ACC112 (cell line): ENCODE data around the gene P2RX3.
"Not testable (repeated sequence)": the region's sequence is repeated elsewhere in the genome, so short reads cannot be mapped to it uniquely, and the experiment has no call there.

Source experiments
- H2AFZ ChIP-seq: fragments of 200-600 bp; sonication (generic); one replicate; pipeline ENCODE4 v1.6.0; 2017; ENCODE audit warnings: antibody characterized with exemption, low read length; ENCODE audit not compliant: unreplicated experiment
- H3K27ac ChIP-seq: fragments of 200-600 bp; sonication (generic); 2 replicates; pipeline ENCODE4 v1.5.1; 2014; ENCODE audit warnings: low read depth, mild to moderate bottlenecking, antibody characterized with exemption, low read length, moderate library complexity
- H3K27me3 ChIP-seq: fragments of 200-600 bp; sonication (generic); 2 replicates; pipeline ENCODE4 v1.6.1; 2014; ENCODE audit warnings: mild to moderate bottlenecking, antibody characterized with exemption, low read length, moderate library complexity, mixed read lengths; ENCODE audit not compliant: insufficient read depth
- H3K36me3 ChIP-seq: fragments of 200-600 bp; sonication (generic); 2 replicates; pipeline ENCODE4 v1.6.1; 2016; ENCODE audit warnings: mild to moderate bottlenecking, antibody characterized with exemption, low read length, moderate library complexity, mixed read lengths; ENCODE audit not compliant: insufficient read depth
- H3K4me1 ChIP-seq: fragments of 200-600 bp; sonication (generic); one replicate; pipeline ENCODE4 v1.6.1; 2016; ENCODE audit warnings: low read length, mixed read lengths; ENCODE audit not compliant: insufficient read depth, unreplicated experiment, control insufficient read depth
- H3K4me3 ChIP-seq: fragments of 200-600 bp; sonication (generic); 2 replicates; pipeline ENCODE4 v1.5.1; 2014; ENCODE audit warnings: mild to moderate bottlenecking, low read depth, low read length
- H3K79me2 ChIP-seq: fragments of 200-600 bp; sonication (generic); one replicate; pipeline ENCODE4 v1.6.0; 2016; ENCODE audit warnings: low read length; ENCODE audit not compliant: control insufficient read depth, unreplicated experiment, insufficient read depth

The P2RX3 gene

GRCh38 chr11:57353852-57354251 is 15.7 kb downstream of the P2RX3 start:
- no peak overlapping the region for H3K27ac ChIP-seq
- H2AFZ ChIP-seq, result no peak overlapping the region
- H3K4me3 ChIP-seq, result no peak overlapping the region
- H3K27me3 ChIP-seq, result peaks cover 7% of the 10 kb centered on the region; the same call in 1 of the 2 replicates
- no peaks in the 10 kb centered on the region for H3K79me2 ChIP-seq
- peaks cover 6% of the 10 kb centered on the region; the same call in 1 of the 2 replicates for H3K36me3 ChIP-seq
- H3K4me1 ChIP-seq, result peaks cover 5% of the 10 kb centered on the region

GRCh38 chr11:57354699-57355098 is 16.5 kb downstream of the P2RX3 start:
- Histone ChIP-seq H3K4me3 (no peak overlapping the region), H3K27me3 (peaks cover 7% of the 10 kb centered on the region; the same call in 1 of the 2 replicates), H2AFZ (no peak overlapping the region), H3K27ac (no peak overlapping the region), H3K4me1 (peaks cover under 1% of the 10 kb centered on the region), H3K79me2 (no peaks in the 10 kb centered on the region), H3K36me3 (peaks cover 6% of the 10 kb centered on the region; the same call in 1 of the 2 replicates)

GRCh38 chr11:57356268-57356667 is 18.1 kb downstream of the P2RX3 start:
- Histone ChIP-seq H2AFZ (no peak overlapping the region), H3K36me3 (peaks cover 4% of the 10 kb centered on the region; the same call in 1 of the 2 replicates), H3K79me2 (no peaks in the 10 kb centered on the region)

GRCh38 chr11:57357310-57357709 is 19.2 kb downstream of the P2RX3 start:
- Histone ChIP-seq H3K36me3 (no peaks in the 10 kb centered on the region), H3K27ac (no peak overlapping the region), H3K79me2 (no peaks in the 10 kb centered on the region), H3K4me3 (no peak overlapping the region), H2AFZ (no peak overlapping the region), H3K4me1 (no peaks in the 10 kb centered on the region), H3K27me3 (peaks cover 12% of the 10 kb centered on the region)

More at GRCh38 chr11:57356268-57356667, 18.1 kb downstream of the P2RX3 start:
- Histone ChIP-seq H3K27ac (no peak overlapping the region), H3K27me3 (peaks cover 7% of the 10 kb centered on the region; the same call in 1 of the 2 replicates), H3K4me3 (no peak overlapping the region), H3K4me1 (no peaks in the 10 kb centered on the region)

- Histone ChIP-seq H3K27me3 (peaks cover 12% of the 10 kb centered on the region), H3K4me1 (no peaks in the 10 kb centered on the region), H3K27ac (no peak overlapping the region), H3K4me3 (no peak overlapping the region), H3K79me2 (no peaks in the 10 kb centered on the region), H3K36me3 (no peaks in the 10 kb centered on the region), H2AFZ (no peak overlapping the region)
These were observed 19.7 kb downstream of the P2RX3 start for GRCh38 chr11:57357856-57358255.

GRCh38 chr11:57358543-57358961 is 20.4 kb downstream of the P2RX3 start:
- Histone ChIP-seq H3K4me3 (no peak overlapping the region), H3K36me3 (no peaks in the 10 kb centered on the region), H3K79me2 (no peaks in the 10 kb centered on the region), H3K27me3 (peaks cover 19% of the 10 kb centered on the region), H3K27ac (no peak overlapping the region), H3K4me1 (no peaks in the 10 kb centered on the region), H2AFZ (no peak overlapping the region)

- no peak overlapping the region for H3K4me3 ChIP-seq
- no peaks in the 10 kb centered on the region for H3K36me3 ChIP-seq
- no peaks in the 10 kb centered on the region for H3K79me2 ChIP-seq
- H3K4me1 ChIP-seq, result no peaks in the 10 kb centered on the region
- H3K27me3 ChIP-seq, result peaks cover 24% of the 10 kb centered on the region
- H3K27ac ChIP-seq, result no peak overlapping the region
- no peak overlapping the region for H2AFZ ChIP-seq
These were observed 20.8 kb downstream of the P2RX3 start for GRCh38 chr11:57358991-57359390.

- Histone ChIP-seq H3K27ac (no peak overlapping the region), H3K79me2 (no peaks in the 10 kb centered on the region), H3K36me3 (no peaks in the 10 kb centered on the region), H3K27me3 (peaks cover 28% of the 10 kb centered on the region), H2AFZ (no peak overlapping the region), H3K4me1 (no peaks in the 10 kb centered on the region), H3K4me3 (no peak overlapping the region)
These were observed 21.2 kb downstream of the P2RX3 start for GRCh38 chr11:57359396-57359795.

- Histone ChIP-seq H3K27ac (no peak overlapping the region), H3K27me3 (peaks cover 35% of the 10 kb centered on the region), H3K36me3 (no peaks in the 10 kb centered on the region), H2AFZ (no peak overlapping the region), H3K4me3 (no peak overlapping the region), H3K4me1 (no peaks in the 10 kb centered on the region), H3K79me2 (no peaks in the 10 kb centered on the region)
These were observed 21.9 kb downstream of the P2RX3 start for GRCh38 chr11:57359896-57360690.

GRCh38 chr11:57360991-57361390 is 22.8 kb downstream of the P2RX3 start:
- H3K4me1 ChIP-seq, result no peaks in the 10 kb centered on the region
- H3K79me2 ChIP-seq, result no peaks in the 10 kb centered on the region
- no peak overlapping the region for H3K4me3 ChIP-seq
- no peak overlapping the region for H3K27ac ChIP-seq
- H2AFZ ChIP-seq, result no peak overlapping the region
- no peaks in the 10 kb centered on the region for H3K36me3 ChIP-seq
- peaks cover 41% of the 10 kb centered on the region for H3K27me3 ChIP-seq

GRCh38 chr11:57361420-57361819 is 23.3 kb downstream of the P2RX3 start:
- H3K4me3 ChIP-seq, H3K79me2 ChIP-seq, H3K4me1 ChIP-seq, H2AFZ ChIP-seq, H3K27ac ChIP-seq, H3K36me3 ChIP-seq: not testable (repeated sequence)
- peaks cover 45% of the 10 kb centered on the region for H3K27me3 ChIP-seq
